Dendritic cell treated with granulocyte-macrophage colony-stimulating factor and Interleukin-4, amounts not matched to agents 40 ng/mL and 50 ng/mL, for 4 days (primary cell): ENCODE measurements around the gene STEAP4.

Source experiments
- H3K27ac Mint-ChIP-seq: one replicate; pipeline ENCODE4 v1.8.0; 2022; ENCODE audit warnings: mild to moderate bottlenecking, mixed read lengths
- H3K27me3 Mint-ChIP-seq: one replicate; pipeline ENCODE4 v1.8.0; 2022; ENCODE audit warnings: mild to moderate bottlenecking, mixed read lengths
- H3K36me3 Mint-ChIP-seq: one replicate; pipeline ENCODE4 v1.8.0; 2022; ENCODE audit warnings: low read depth, mixed read lengths
- H3K4me1 Mint-ChIP-seq: one replicate; pipeline ENCODE4 v1.8.0; 2022; ENCODE audit warnings: low read depth, mixed read lengths
- H3K4me3 Mint-ChIP-seq: one replicate; pipeline ENCODE4 v1.8.0; 2022; ENCODE audit warnings: mild to moderate bottlenecking, moderate library complexity, mixed read lengths
- H3K9me3 Mint-ChIP-seq: one replicate; pipeline ENCODE4 v1.8.0; 2022; ENCODE audit warnings: mixed read lengths
- intact Hi-C: fragments of 100-400 bp; cut with micrococcal nuclease; formaldehyde crosslinking; loops from one replicate; pipeline ENCODE4 v1.15.0; 2022

Gene STEAP4

GRCh38 chr7:88307412-88307811 is 718 bp upstream of the STEAP4 start:
- Mint-ChIP-seq H3K27me3 (no peaks in the 10 kb centered on the region), H3K27ac (peak overlapping the region; percentile 69), H3K9me3 (no peaks in the 10 kb centered on the region), H3K4me3 (no peak overlapping the region), H3K4me1 (peaks cover 55% of the 10 kb centered on the region), H3K36me3 (no peaks in the 10 kb centered on the region)
- intact Hi-C loops: loop anchor here (2.0 to 10.0 kb wide), 3 partner anchors 13 to 63 kb away; no protein-coding TSS in a partner anchor

GRCh38 chr7:88305044-88305443 is 1.6 kb downstream of the STEAP4 start:
- H3K4me1 Mint-ChIP-seq: peaks cover 52% of the 10 kb centered on the region
- no peaks in the 10 kb centered on the region for H3K27me3 Mint-ChIP-seq
- H3K4me3 Mint-ChIP-seq: no peak overlapping the region
- peaks cover 11% of the 10 kb centered on the region for H3K36me3 Mint-ChIP-seq
- H3K27ac Mint-ChIP-seq: no peak overlapping the region
- intact Hi-C loops: loop anchor here (5.0 to 10.0 kb wide), 2 partner anchors 52 to 60 kb away; no protein-coding TSS in a partner anchor
- no peaks in the 10 kb centered on the region for H3K9me3 Mint-ChIP-seq

- peaks cover 47% of the 10 kb centered on the region for H3K4me1 Mint-ChIP-seq
- no peak overlapping the region for H3K4me3 Mint-ChIP-seq
- H3K36me3 Mint-ChIP-seq: peaks cover 11% of the 10 kb centered on the region
- H3K27ac Mint-ChIP-seq: no peak overlapping the region
- intact Hi-C loops: loop anchor here (10.0 kb wide), 1 partner anchor 58 kb away; no protein-coding TSS in a partner anchor
- H3K27me3 Mint-ChIP-seq: no peaks in the 10 kb centered on the region
- H3K9me3 Mint-ChIP-seq: no peaks in the 10 kb centered on the region
Observed at GRCh38 chr7:88302486-88302885, 4.2 kb downstream of the STEAP4 start.

- Mint-ChIP-seq H3K36me3 (peaks cover 11% of the 10 kb centered on the region), H3K4me1 (peaks cover 42% of the 10 kb centered on the region), H3K9me3 (no peaks in the 10 kb centered on the region), H3K27ac (no peak overlapping the region), H3K4me3 (no peak overlapping the region), H3K27me3 (no peaks in the 10 kb centered on the region)
- intact Hi-C loops: loop anchor here (10.0 kb wide), 1 partner anchor 57 kb away; no protein-coding TSS in a partner anchor
Observed at GRCh38 chr7:88301924-88302323, 4.8 kb downstream of the STEAP4 start.

- Mint-ChIP-seq H3K27ac (peak overlapping the region; percentile 32), H3K4me3 (no peak overlapping the region), H3K9me3 (no peaks in the 10 kb centered on the region), H3K27me3 (no peaks in the 10 kb centered on the region), H3K36me3 (peaks cover 11% of the 10 kb centered on the region), H3K4me1 (peaks cover 32% of the 10 kb centered on the region)
- intact Hi-C loops: loop anchor here (10.0 kb wide), 1 partner anchor 56 kb away; no protein-coding TSS in a partner anchor
Observed at GRCh38 chr7:88300401-88300945, 6.2 kb downstream of the STEAP4 start.

GRCh38 chr7:88299126-88299525 is 7.6 kb downstream of the STEAP4 start:
- no peak overlapping the region for H3K4me3 Mint-ChIP-seq
- no peaks in the 10 kb centered on the region for H3K9me3 Mint-ChIP-seq
- intact Hi-C loops: no loop called here
- H3K4me1 Mint-ChIP-seq: peaks cover 27% of the 10 kb centered on the region
- no peaks in the 10 kb centered on the region for H3K27me3 Mint-ChIP-seq
- H3K27ac Mint-ChIP-seq: no peak overlapping the region
- peaks cover 11% of the 10 kb centered on the region for H3K36me3 Mint-ChIP-seq

GRCh38 chr7:88293866-88294265 is 12.8 kb downstream of the STEAP4 start:
- H3K4me3 Mint-ChIP-seq: no peak overlapping the region
- no peaks in the 10 kb centered on the region for H3K9me3 Mint-ChIP-seq
- H3K27ac Mint-ChIP-seq: no peak overlapping the region
- peaks cover 12% of the 10 kb centered on the region for H3K4me1 Mint-ChIP-seq
- H3K36me3 Mint-ChIP-seq: peaks cover 5% of the 10 kb centered on the region
- no peaks in the 10 kb centered on the region for H3K27me3 Mint-ChIP-seq
- intact Hi-C loops: no loop called here

GRCh38 chr7:88291398-88292173 is 15.1 kb downstream of the STEAP4 start:
- Mint-ChIP-seq H3K36me3 (peaks cover 19% of the 10 kb centered on the region), H3K27ac (no peak overlapping the region), H3K27me3 (no peaks in the 10 kb centered on the region), H3K4me1 (peaks cover 19% of the 10 kb centered on the region), H3K4me3 (no peak overlapping the region), H3K9me3 (peaks cover 6% of the 10 kb centered on the region)
- intact Hi-C loops: no loop called here

- peaks cover 21% of the 10 kb centered on the region for H3K4me1 Mint-ChIP-seq
Observed at GRCh38 chr7:88290491-88290890, 16.2 kb downstream of the STEAP4 start.

GRCh38 chr7:88289564-88290025 is 17.1 kb downstream of the STEAP4 start:
- Mint-ChIP-seq H3K27me3 (no peaks in the 10 kb centered on the region), H3K27ac (no peak overlapping the region), H3K4me1 (peaks cover 21% of the 10 kb centered on the region), H3K9me3 (peaks cover 6% of the 10 kb centered on the region), H3K4me3 (no peak overlapping the region), H3K36me3 (peaks cover 19% of the 10 kb centered on the region)
- intact Hi-C loops: no loop called here

More at GRCh38 chr7:88290491-88290890, 16.2 kb downstream of the STEAP4 start:
- peaks cover 19% of the 10 kb centered on the region for H3K36me3 Mint-ChIP-seq
- peaks cover 6% of the 10 kb centered on the region for H3K9me3 Mint-ChIP-seq
- H3K4me3 Mint-ChIP-seq: no peak overlapping the region
- H3K27me3 Mint-ChIP-seq: no peaks in the 10 kb centered on the region
- no peak overlapping the region for H3K27ac Mint-ChIP-seq
- intact Hi-C loops: no loop called here

GRCh38 chr7:88281749-88282148 is 24.9 kb downstream of the STEAP4 start:
- no peak overlapping the region for H3K4me3 Mint-ChIP-seq
- no peak overlapping the region for H3K27ac Mint-ChIP-seq
- H3K9me3 Mint-ChIP-seq: no peaks in the 10 kb centered on the region
- peaks cover 16% of the 10 kb centered on the region for H3K4me1 Mint-ChIP-seq
- intact Hi-C loops: no loop called here
- H3K36me3 Mint-ChIP-seq: peaks cover 21% of the 10 kb centered on the region
- H3K27me3 Mint-ChIP-seq: no peaks in the 10 kb centered on the region

- Mint-ChIP-seq H3K36me3 (peaks cover 19% of the 10 kb centered on the region), H3K4me3 (no peak overlapping the region), H3K4me1 (peaks cover 17% of the 10 kb centered on the region), H3K9me3 (no peaks in the 10 kb centered on the region), H3K27me3 (no peaks in the 10 kb centered on the region), H3K27ac (no peak overlapping the region)
- intact Hi-C loops: no loop called here
Observed at GRCh38 chr7:88280801-88281200, 25.9 kb downstream of the STEAP4 start.

- peaks cover 19% of the 10 kb centered on the region for H3K36me3 Mint-ChIP-seq
- intact Hi-C loops: loop anchor here (5.0 kb wide), 1 partner anchor 43 kb away; no protein-coding TSS in a partner anchor
- no peak overlapping the region for H3K4me3 Mint-ChIP-seq
- no peaks in the 10 kb centered on the region for H3K9me3 Mint-ChIP-seq
- H3K27me3 Mint-ChIP-seq: no peaks in the 10 kb centered on the region
- H3K27ac Mint-ChIP-seq: peak overlapping the region; percentile 30
- peaks cover 17% of the 10 kb centered on the region for H3K4me1 Mint-ChIP-seq
Observed at GRCh38 chr7:88279323-88279722, 27.4 kb downstream of the STEAP4 start.

GRCh38 chr7:88278881-88279280 is 27.8 kb downstream of the STEAP4 start:
- Mint-ChIP-seq H3K27me3 (no peaks in the 10 kb centered on the region), H3K36me3 (peaks cover 19% of the 10 kb centered on the region), H3K27ac (peak overlapping the region; percentile 30), H3K4me3 (no peak overlapping the region), H3K9me3 (no peaks in the 10 kb centered on the region), H3K4me1 (peaks cover 17% of the 10 kb centered on the region)
- intact Hi-C loops: loop anchor here (5.0 kb wide), 1 partner anchor 43 kb away; no protein-coding TSS in a partner anchor
